ENCODE data around the gene MEGF10.

MEGF10 gene

DNA sequence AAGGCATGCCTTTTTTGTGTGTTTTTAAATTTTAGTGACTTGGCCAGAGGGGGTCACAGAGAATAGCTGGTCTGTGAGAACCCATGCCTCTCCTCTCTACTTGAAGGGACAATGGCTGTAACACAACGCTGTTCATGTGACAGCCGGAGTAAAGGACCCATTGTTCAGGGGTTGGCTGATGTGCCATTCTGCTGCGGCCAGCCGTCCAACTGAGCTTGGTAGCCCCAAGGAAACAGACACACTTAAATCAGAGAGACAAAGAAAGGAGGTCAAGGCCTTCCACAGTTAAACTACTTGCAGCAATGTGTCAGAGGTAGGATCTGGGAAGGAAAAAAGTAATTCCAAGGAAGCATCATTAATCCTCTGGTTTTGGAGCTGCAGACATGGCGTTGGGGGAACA is 8.1 kb downstream of the MEGF10 start:
- H3K4me3 ChIP-seq (ENCODE audit: low read length): no peak overlapping the region
- TF ChIP-seq, protein P1, sequence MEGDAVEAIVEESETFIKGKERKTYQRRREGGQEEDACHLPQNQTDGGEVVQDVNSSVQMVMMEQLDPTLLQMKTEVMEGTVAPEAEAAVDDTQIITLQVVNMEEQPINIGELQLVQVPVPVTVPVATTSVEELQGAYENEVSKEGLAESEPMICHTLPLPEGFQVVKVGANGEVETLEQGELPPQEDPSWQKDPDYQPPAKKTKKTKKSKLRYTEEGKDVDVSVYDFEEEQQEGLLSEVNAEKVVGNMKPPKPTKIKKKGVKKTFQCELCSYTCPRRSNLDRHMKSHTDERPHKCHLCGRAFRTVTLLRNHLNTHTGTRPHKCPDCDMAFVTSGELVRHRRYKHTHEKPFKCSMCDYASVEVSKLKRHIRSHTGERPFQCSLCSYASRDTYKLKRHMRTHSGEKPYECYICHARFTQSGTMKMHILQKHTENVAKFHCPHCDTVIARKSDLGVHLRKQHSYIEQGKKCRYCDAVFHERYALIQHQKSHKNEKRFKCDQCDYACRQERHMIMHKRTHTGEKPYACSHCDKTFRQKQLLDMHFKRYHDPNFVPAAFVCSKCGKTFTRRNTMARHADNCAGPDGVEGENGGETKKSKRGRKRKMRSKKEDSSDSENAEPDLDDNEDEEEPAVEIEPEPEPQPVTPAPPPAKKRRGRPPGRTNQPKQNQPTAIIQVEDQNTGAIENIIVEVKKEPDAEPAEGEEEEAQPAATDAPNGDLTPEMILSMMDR (IDR thresholded peaks at IDR 0.05; ENCODE audit: insufficient read depth, low read depth, low read length, missing control alignments): no peak
- DNase-seq (ENCODE audit: low read depth): no peak

DNA sequence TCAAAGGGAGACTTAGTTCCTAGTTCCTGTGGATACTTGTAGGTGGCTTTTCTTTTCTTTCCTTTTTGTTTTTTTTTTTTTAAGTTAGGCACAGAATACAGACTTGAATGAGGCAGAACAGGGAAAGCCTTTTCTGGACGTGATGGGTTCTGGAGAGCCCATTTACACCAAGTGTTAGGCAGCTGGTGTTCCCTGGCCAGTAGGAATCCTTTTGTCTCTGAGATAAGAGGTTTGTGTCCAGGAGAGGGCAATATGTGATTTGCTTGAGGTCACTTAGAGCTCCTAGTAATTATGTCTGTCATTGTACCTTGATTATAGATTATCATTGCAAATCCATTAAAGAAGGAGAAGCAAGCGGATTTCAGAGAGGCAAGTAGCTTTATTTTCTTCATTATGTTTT is 9.1 kb downstream of the MEGF10 start:
- no peak overlapping the region for H3K4me3 ChIP-seq (ENCODE audit: low read length)
- DNase-seq (ENCODE audit: low read depth): no peak
- TF ChIP-seq, protein P1 (IDR thresholded peaks at IDR 0.05; ENCODE audit: insufficient read depth, low read depth, low read length, missing control alignments): no peak

DNA sequence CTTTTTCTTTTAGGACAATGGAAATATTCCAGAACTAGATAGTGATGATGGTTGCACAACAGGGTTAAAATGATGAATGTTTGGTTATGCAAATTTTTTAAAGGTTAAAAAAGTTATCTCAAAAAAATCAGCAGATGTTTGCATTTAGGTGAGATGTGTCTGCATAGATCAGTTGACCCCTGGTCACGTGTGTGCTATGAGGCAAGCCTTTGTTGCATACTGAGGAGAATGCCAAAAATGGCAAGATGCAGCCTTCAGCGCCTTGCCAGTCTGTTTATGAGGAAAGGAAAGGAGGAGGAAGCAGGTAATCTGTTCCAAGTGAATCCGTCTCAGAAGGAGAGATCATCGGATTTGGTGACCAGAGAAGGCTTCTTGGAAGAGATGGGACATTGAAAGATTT is 11.9 kb downstream of the MEGF10 start:
- DNase-seq (ENCODE audit: low read depth): no peak
- TF ChIP-seq, protein P1 (IDR thresholded peaks at IDR 0.05; ENCODE audit: insufficient read depth, low read depth, low read length, missing control alignments): no peak
- H3K4me3 ChIP-seq (ENCODE audit: low read length): no peak overlapping the region

DNA sequence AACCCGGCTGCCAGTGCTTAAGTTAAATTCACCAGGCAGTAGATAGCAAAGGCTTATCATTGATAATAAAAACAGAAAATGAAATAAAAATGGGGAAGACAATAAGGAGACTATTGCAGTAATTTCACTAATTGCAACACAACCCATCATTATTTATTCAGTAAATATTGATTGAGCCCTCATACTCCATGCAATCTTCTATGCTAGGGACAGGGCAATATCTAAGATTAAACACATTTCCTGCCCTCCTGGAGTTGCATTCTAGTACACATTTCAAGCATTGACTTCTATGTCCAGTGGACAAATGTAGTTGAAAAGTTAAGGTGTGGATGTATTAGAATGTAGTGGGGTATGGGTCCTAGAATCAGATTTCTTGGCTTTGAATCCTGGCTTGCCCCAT is 12.8 kb downstream of the MEGF10 start:
- TF ChIP-seq, protein P1 (IDR thresholded peaks at IDR 0.05; ENCODE audit: insufficient read depth, low read depth, low read length, missing control alignments): no peak
- H3K4me3 ChIP-seq (ENCODE audit: low read length): no peak overlapping the region
- DNase-seq (ENCODE audit: low read depth): no peak

DNA sequence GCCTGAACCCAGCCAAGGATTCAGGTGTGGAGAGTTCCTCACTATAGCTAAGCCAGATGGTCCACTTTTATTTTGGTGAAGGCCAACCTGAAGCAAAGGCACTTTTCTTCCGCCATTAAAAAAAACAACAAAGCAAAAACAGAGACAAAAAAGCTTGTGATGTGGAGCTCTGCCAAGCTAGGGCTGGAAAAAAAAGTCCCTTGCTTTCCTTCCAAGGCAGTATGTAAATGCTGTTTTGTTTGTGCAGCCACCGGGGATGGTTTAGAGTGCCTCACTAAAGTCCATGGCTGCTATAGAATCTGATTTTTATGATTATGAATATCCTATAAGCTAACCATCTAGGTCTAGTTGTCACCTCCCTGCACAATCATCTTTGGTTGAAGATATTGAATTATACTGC is 14.9 kb downstream of the MEGF10 start:
- H3K4me3 ChIP-seq (ENCODE audit: low read length): no peak overlapping the region
- DNase-seq (ENCODE audit: low read depth): no peak
- TF ChIP-seq, protein P1 (IDR thresholded peaks at IDR 0.05; ENCODE audit: insufficient read depth, low read depth, low read length, missing control alignments): no peak

DNA sequence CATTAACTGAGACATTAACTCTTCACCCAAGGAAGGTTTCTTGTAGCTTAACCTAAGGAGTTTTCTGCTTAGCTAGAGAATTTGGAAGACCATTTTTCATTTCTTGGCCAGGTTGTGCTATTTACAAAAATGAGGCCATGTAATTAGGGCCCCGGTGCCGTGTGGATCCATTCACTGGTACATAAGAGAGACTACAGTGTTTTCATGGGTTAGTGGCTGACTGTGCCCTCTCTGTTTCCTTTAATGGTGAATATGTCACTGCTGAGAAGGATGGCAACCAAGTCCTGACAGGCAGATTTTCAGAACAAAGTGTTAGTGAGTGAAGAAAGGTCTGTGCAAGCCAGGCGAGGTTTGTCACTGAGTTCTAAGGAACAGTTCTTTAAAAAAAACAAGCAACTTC is 15.4 kb downstream of the MEGF10 start:
- no peak overlapping the region for H3K4me3 ChIP-seq (ENCODE audit: low read length)
- TF ChIP-seq, protein P1 (IDR thresholded peaks at IDR 0.05; ENCODE audit: insufficient read depth, low read depth, low read length, missing control alignments): no peak
- no peak for DNase-seq (ENCODE audit: low read depth)

DNA sequence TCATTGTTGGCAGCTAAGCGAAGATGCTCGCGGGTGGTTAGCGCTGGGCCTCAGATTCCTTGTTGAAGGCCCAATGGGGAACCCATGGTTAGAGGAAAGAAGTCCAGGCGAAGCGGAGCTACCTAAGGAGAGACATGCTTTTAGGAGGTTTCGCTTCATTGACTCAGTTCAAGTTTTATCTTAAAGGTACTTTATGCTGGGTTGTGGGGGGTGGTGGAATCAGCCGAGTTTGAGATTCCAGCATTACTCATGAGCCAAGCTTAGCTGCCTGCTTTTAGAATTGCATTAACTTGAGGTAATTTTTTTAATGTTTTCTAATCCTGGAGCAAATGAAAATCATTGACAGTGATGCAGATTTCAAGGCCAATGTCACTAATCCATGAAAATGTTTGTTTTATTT is 16.1 kb downstream of the MEGF10 start:
- TF ChIP-seq, protein P1 (IDR thresholded peaks at IDR 0.05; ENCODE audit: insufficient read depth, low read depth, low read length, missing control alignments): no peak
- no peak for DNase-seq (ENCODE audit: low read depth)
- H3K4me3 ChIP-seq (ENCODE audit: low read length): no peak overlapping the region

Measured in epithelial cell of esophagus (primary cell).